Activated CD4-positive, CD25-positive, alpha-beta regulatory T cell treated with anti-CD3 and anti-CD28 coated beads, Interleukin-2, amount 50 U/mL, for 72 hours (primary cell): ENCODE data around the gene PAK6.

Experiments
- DNase-seq: peaks from one replicate; pipeline ENCODE4 v3.0.0; 2021

The PAK6 gene

DNA sequence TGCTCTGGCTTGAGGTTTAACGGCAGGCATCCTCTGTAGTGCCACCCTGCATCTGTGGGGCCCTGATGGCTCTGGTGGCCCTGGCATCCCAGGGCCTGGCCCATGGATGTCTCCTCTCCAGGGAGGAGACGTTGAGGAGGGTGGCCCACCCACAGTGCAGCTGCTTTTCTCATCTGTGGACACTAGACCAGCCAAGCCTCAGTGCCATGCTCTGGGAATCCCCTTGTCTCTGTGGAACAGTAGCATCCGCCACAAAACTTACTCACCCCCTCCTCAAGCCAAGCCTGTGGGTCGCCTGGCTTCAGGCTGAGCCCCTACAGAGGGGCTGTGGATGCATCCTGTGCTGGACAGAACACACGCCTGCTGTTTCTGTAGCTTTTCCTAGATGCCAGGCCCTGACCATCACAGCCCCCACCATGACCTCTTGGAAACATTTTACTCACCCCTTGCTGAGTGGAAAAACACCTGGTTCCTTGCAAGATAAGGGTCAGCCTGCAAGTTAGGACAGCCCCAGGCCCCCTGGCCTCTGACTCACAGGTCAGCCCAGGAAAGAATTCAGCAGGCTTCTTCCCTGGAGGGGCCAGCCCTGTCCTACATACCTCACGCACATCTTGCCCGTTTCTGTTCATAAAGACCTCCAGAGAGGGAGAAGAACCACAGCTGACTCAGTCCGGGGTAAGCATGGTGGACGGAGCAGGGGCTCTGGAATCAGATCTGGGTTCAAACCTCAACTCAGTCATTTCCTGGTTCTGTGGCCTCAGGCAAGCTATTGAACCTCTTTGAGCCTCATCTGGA lies 19.0 kb downstream of the PAK6 start:
- no peak for DNase-seq

DNA sequence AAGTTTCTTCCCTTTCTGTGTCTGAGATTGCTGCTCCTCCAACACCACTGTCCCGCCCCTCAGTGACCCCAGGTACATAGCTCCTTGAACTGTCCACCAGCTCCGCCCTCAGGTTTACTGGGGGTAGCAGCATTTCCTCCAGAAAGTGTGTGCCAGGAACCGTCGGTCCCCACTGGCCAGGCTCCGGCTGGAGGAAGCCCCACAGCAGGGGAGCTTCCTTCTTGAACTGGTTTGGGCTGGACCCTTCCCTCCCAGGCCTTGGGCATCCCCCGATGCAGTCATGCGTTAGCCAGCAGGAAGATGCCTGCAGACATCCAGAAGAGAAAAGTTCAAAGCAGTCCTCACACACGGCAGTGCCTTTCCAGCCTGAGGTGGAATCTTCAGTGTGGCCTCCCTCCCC lies 19.7 kb downstream of the PAK6 start:
- no peak for DNase-seq

DNA sequence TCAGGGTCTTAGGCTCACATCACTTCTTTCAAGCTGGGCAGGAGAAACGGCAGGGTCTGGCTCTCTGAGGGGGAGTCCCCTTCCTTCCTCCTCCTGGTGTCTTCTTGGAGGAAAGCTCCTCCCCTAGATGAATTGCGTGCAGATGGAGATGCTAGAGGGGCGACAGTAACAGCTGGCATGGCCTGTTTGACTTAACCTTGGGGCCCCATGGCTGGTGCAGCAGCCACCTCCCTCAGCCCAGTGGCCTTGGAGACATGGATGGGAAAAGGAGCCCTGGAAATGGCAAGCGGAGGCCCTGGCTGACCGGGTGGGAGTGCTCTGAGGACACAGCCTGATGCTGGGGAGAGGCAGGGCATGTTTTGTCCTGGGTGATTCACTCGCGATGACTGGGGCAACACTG lies 20.2 kb downstream of the PAK6 start:
- DNase-seq, result no peak

DNA sequence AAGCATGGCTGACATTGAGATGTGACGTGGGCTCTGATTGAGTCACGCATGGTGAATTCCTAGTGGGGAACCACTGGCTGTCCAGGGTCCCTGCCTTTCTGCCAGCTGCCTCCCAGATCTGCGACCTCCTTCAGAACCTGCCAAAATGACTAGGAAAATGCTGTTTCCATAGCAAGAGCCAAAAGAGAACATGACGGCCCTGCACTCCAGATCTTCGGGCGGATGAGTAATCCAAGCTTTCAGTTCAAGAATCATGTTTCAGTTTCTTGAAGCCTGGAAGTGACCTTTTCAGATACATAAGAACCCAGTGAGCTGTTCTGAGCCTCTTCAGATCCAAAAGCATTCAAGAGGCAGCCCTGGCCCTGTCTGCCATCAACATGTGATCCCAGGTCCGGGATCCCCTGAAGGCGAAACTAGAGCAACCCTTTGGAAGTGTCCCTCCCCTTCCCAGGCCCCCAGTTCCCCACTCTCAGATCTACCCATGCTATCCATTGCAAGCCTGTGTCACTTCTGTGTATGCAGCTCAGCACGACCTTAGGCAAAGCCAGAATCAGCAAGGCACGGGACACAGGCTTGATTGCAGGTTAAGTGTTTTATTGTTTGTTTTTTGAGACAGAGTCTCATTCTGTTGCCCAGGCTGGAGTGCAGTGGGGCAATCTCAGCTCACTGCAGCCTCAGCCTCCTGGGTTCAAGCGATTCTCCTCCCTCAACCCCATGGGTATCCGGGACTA lies 24.3 kb downstream of the PAK6 start:
- no peak for DNase-seq

DNA sequence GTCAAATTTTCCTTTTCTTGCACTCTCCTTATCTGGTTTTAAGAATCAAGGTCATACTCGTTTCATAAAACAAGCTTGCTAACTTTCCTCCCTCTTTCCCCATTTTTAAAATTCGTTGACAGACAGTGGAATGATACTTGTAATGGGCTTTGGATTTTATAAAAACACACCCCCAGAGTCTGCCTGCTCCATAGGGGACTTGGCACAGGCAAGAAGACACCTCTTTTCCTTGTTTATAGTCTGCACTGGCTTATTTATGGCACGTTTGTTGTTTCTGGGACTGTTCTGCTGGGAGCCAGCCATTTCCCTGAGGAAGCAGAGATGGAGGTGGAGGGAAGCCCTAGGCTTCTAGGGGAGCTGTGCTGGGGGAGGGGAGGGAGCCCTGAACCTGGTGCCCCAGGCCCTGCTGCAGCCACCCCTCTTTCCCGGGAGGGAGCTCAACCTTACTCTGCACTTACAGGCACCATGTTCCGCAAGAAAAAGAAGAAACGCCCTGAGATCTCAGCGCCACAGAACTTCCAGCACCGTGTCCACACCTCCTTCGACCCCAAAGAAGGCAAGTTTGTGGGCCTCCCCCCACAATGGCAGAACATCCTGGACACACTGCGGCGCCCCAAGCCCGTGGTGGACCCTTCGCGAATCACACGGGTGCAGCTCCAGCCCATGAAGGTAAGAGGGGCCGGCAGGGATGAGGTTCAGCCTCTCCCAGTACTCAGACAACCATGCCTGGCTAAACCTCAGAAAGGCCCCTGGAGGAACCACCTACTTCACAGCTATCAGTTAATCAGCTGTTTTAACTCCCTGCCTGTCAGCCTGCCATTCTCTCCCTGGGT lies 25.7 kb downstream of the PAK6 start:
- no peak for DNase-seq

DNA sequence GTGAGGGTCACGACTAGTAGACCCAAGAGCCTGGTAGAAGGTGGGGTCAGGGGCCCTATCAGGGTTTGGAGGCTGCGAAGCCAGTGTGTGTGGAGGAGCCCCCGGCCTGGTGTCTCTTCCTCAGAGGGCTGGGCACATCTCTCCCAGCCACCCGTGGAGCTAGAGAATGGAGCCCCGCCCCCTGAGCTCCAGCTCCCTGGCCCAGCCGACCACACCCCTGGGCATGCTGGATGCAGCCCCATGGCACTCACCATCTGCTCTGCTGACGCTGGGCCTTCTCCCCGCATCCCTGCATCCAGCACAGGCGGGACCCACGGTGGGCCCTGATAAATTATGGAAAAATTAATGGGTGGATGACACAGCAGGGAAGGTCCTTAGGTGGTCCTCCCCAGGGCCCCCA lies 26.5 kb downstream of the PAK6 start:
- DNase-seq, result no peak

DNA sequence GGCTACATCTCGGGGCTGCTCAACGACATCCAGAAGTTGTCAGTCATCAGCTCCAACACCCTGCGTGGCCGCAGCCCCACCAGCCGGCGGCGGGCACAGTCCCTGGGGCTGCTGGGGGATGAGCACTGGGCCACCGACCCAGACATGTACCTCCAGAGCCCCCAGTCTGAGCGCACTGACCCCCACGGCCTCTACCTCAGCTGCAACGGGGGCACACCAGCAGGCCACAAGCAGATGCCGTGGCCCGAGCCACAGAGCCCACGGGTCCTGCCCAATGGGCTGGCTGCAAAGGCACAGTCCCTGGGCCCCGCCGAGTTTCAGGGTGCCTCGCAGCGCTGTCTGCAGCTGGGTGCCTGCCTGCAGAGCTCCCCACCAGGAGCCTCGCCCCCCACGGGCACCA lies 27.0 kb downstream of the PAK6 start:
- no peak for DNase-seq

DNA sequence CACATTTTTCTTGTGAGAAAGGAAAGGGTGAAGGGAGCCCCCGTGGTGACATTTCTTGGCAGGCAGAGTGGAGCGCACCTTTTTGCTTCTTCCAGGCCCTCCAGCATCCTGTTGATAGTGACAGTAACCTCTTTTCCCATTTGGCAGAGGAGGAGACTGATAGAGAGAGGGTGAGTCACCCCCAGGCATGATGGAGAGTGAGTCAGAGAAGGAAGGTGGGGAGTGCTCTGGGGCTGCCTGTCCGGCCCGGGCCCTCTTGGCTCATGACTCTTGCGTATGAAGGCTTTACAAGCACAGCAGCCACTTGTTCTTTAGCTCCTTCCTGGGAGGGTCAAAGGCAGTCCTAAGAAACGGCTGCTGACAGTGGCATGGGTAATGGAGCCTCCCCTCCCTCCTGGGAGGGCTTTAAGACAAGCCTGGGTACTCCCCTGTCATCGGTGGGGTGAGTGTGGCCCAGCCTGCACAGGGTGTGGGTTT lies 28.0 kb downstream of the PAK6 start:
- no peak for DNase-seq

DNA sequence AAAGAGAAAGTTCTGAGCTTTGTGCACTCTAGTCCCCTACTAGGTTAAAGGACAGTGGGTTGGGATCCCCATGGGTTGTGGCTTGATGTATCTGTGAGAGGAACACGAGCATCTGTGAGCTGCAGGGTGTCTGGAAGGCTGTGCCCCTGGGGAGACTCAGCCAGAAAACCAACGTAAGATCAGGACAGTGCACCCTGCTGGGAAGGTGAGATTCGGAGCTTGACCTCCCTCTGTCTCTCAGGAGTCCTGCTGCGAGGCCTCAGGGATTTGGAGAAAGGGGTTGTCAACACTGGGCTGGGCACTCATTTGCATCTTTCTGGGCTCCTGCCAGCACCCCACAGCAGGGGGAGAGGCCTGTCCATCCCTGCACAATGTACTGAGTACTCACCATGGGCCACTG lies 28.8 kb downstream of the PAK6 start:
- no peak for DNase-seq

DNA sequence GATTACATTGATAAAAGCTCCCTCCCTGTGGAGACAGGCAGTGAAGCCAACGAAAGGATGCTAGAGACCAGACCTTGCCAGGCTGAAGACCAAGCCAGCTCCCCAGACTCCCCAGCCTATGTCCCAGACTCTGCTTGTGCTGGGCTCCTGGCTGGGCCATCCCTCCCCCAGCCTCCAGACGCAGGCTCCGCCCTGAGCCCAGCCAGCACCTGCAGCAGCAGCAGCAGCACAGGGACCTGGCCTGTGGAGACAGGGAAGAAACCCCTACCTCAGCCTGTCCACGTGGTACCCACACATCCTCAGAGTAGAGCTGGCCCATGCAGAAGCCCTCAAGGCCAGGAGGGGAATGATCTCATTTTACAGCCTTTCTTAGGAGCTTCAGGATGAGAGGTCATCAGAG lies 30.7 kb downstream of the PAK6 start:
- DNase-seq, result no peak

DNA sequence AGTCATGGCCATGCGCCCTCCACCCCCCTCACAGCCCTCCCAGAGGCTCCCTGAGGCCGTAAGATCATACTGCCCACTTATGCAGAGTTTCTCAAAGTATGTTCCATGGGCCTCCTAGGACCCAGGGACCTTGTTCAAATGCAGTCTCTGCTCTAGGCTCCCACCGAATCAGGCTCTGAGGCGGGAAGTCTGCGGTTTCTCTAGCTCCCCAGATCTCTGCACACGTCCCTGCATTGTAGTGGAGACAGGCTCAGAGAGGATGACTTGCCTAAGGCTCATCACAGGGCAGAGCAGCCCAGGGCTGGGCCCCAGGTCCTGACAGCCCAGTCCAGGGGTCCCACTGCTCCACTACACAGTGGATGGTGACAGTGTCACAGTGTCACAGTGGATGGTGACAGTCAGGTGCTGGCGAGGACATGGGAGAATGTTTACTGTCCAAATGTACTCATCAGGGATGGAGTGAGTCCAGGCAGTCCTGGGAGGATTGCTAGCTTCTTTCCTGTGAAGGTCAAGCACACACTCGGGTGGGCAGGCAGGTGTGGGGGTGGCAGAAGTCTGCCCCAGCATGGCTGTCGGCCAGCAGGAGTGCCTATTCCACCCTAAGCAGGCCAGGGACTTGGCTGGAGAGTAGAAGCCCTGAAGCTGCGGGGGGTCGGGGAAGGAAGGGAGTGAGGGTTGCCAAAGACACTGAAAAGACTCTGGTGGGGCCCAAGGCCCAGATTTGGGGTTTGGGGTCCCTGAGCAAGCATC lies 31.6 kb downstream of the PAK6 start:
- no peak for DNase-seq

DNA sequence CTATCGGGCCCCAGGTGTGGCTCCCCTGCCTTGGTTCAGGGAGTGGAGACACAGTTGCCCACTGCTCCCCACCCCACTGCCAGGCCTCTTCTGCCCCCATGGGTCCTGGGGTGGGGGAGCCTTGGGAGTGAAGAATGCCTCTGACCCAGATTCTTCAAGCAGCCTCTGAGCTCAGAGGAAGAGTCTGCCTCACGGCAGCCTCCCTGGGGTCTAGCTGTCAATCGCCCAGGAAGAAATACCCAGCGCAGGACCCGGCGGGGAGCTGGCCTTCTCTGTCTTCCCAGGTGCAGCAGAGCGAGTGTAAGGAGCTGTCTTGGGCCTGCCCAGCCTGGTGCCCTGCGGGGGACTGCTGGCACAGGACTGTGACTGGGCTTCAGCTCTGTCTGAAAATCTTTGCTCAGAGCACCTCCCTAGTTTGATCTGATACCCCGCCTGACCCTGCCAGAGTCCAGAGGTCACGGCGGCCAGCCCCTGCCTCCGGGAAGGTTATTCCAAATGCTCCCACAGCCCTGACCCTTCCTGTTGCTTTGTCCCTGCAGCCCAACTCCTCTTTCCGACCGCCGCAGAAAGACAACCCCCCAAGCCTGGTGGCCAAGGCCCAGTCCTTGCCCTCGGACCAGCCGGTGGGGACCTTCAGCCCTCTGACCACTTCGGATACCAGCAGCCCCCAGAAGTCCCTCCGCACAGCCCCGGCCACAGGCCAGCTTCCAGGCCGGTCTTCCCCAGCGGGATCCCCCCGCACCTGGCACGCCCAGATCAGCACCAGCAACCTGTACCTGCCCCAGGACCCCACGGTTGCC lies 33.0 kb downstream of the PAK6 start:
- no peak for DNase-seq

DNA sequence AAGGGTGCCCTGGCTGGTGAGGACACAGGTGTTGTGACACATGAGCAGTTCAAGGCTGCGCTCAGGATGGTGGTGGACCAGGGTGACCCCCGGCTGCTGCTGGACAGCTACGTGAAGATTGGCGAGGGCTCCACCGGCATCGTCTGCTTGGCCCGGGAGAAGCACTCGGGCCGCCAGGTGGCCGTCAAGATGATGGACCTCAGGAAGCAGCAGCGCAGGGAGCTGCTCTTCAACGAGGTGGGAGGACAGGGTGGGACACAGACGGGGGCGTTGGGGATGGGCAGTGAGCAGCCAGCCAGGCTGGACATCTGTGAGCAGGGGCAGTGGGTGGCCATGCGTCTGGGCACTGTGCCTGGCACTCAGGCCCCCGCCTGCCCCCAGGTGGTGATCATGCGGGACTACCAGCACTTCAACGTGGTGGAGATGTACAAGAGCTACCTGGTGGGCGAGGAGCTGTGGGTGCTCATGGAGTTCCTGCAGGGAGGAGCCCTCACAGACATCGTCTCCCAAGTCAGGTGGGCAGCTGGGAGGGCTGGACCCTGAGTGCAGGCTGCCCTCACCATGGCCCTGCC lies 33.7 kb downstream of the PAK6 start:
- DNase-seq, result no peak

DNA sequence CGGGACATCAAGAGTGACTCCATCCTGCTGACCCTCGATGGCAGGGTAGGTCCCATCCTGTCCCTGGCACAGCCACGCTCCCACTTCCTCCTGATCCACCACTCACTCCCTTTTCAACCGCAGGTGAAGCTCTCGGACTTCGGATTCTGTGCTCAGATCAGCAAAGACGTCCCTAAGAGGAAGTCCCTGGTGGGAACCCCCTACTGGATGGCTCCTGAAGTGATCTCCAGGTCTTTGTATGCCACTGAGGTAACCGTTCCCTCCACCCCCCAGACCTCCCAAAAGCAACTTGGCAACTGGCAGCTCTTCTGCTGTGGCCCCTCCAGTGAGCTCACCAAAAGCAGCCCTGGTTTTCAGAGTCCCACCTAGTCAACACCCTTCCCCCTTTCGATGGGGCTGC lies 34.6 kb downstream of the PAK6 start:
- DNase-seq, result no peak

DNA sequence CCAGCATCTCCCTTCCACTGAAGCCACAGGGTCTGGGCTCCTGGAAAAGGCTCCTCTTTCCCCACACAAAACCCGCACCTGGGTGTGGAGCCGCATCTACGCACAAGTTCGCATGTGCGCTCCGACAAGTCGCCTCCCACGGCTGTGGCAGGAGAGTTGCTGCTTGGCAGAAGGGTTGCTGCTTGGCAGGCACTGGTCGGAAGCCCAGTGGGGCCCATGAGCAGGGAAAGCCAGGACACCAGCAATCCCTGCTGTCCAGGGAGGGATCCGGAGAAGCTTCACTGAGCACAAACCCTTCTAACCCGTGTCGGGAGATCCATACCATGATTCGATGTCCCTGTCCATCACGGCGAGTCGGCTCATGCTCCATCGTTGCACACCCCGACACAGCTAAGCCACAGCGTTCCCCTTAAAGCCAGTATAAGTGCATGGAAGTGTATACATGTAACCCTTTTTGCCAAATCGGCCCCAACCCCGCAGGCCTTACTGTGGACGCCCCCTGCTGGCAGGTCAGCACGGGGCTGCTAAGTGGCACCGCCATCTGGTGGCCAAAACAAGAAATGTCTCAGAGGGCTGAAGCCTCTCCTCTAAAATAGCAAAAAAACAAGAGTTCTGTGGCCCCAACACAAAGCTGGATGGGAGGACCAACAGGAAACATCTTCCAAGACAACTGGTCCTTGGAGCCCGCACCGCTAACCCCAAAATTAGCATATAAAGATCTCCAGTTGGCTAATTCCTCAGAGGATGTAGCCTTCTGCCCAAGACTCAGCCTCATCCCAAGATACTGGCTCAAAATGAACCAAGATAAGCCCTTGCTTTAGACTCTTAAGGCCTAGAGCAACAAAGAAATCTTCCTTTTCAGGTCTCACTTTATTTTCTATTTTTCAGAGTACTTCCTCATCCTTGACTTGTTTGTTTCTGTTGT lies 35.7 kb downstream of the PAK6 start:
- peak; percentile 92 for DNase-seq

DNA sequence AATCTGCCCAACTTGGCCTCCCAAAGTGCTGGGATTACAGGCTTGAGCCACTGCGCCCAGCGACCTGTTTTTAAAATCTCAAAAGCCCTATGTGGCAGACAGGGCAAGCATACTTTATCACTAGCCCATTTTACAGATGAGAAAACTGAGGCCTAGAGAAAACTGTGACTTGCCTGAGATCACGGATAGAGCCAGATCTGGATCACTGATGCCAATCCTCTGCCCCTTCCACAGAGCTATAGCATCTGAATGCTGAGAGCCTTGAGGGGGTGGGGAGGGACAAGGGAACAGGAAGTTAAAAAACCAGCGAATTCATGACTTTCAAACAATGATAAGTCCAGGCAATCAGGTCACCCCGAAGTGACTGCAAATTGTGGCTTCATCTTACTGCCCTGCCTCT lies 36.7 kb downstream of the PAK6 start:
- no peak for DNase-seq

DNA sequence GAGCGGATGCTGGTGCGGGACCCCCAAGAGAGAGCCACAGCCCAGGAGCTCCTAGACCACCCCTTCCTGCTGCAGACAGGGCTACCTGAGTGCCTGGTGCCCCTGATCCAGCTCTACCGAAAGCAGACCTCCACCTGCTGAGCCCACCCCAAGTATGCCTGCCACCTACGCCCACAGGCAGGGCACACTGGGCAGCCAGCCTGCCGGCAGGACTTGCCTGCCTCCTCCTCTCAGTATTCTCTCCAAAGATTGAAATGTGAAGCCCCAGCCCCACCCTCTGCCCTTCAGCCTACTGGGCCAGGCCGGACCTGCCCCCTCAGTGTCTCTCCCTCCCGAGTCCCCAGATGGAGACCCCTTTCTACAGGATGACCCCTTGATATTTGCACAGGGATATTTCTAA lies 37.1 kb downstream of the PAK6 start:
- DNase-seq, result no peak

DNA sequence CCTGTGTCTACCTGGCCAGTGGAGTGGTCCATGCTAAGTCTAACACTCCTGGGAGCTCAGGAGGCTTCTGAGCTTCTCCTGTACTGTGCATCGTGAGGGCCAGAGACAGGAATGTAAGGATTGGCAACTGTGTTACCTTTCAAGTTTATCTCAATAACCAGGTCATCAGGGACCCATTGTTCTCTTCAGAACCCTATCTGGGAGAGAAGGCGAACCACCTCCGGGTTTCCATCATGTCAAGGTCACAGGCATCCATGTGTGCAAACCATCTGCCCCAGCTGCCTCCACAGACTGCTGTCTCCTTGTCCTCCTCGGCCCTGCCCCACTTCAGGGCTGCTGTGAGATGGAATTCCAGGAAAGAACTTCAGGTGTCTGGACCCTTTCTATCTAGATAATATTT lies 38.1 kb downstream of the PAK6 start:
- DNase-seq, result no peak

DNA sequence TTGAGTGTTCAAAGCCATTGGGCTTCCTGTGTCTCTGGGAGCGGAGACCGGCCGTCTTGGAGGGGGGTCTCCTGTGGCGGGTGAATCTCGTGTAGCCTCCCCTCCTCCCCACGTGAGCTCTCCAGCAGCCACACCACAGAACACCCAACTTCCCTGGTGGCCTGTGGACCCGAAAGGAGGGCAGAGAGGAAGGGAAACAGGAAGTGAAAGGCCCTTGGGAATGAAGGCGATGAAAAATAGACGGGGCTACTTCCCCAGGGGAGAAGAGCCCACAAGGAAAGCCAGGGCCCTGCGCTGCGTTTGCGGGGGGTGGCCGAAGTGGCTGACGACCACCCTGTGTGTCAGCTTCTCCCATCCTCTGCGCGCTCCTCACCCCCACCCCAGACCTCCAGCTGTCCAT lies 38.6 kb downstream of the PAK6 start:
- DNase-seq, result no peak

DNA sequence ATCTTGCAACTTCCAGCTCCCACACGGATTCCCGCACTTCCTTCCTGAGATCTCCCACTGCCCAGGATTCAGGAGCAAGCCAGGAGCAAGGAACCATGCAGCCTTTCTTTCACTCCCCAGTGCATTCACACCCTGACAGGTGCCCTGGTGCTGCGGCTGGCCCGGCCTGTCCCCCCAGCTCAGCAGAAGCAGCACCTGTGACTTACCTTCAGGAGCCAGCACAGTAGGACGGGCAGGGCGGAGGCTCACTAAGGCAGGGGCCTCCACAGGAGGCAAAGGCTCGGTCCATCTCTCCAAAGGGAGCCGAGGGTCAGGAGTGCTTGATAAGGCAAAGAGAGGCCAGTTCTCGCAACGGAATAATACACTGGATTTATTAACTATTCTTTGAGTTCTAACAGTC lies 39.2 kb downstream of the PAK6 start:
- DNase-seq, result no peak
